Pancreas (tissue), 10 donors: Measurements from ENCODE around the gene KRTAP5-3. TPM values are rescaled to one million over a fixed set of nuclear protein-coding genes. Genes with fewer than 3 reads are reported as not detected.

ENCODE experiments used
- ATAC-seq, 4 donors: fragments of 200-7000 bp; cut with Tn5 transposase; one replicate each; pipeline versions ENCODE4 v1.8.0 to v1.9.1; 2020; ENCODE audit warnings: mild to moderate bottlenecking in 4 of 4, moderate library complexity in 4 of 4
- DNase-seq, 6 donors: peaks; one replicate each; pipeline ENCODE4 v3.0.0-alpha.2; 2020
- FAIRE-seq: peaks from 2 replicates; lab custom pipeline; 2012; peaks lifted over from hg19 to GRCh38; lab: Jason Lieb, UNC
- H3K27ac ChIP-seq, 4 donors: fragments of 200-600 bp; sonication (generic); 1 replicate in 3 of 4; 2 replicates in 1 of 4; pipeline versions ENCODE4 v1.5.0 to v1.8.0; 2020
- H3K27me3 ChIP-seq, 4 donors: fragments of 200-600 bp; one replicate each; pipeline ENCODE4 v1.8.0; 2021
- H3K36me3 ChIP-seq, 3 donors: fragments of 200-600 bp; sonication (generic) in 1 of 3; one replicate each; pipeline versions ENCODE4 v1.5.0 to v1.8.0; 2020 to 2021
- H3K4me1 ChIP-seq, 3 donors: fragments of 200-600 bp; one replicate each; pipeline ENCODE4 v1.8.0; 2021
- H3K4me3 ChIP-seq, 4 donors: fragments of 200-600 bp; sonication (generic) in 2 of 4; one replicate each; pipeline versions ENCODE4 v1.5.0 to v1.8.0; 2020 to 2021
- H3K9me3 ChIP-seq, 4 donors: fragments of 200-600 bp; one replicate each; pipeline ENCODE4 v1.8.0; 2021
- CTCF ChIP-seq, 4 donors: fragments of 200-600 bp; sonication (generic) in 3 of 4; IDR thresholded peaks; one replicate each; pipeline versions ENCODE4 v1.5.0 to v1.8.0; 2021; ENCODE audit warnings: antibody characterized with exemption in 4 of 4
- WGBS, 2 donors: extraction: QIAGEN DNeasy Blood & Tissue Kit; methylation state at CpG; one replicate each; pipeline ENCODE4 v1.1.7; 2013; 5-methylcytosine and 5-hydroxymethylcytosine counted together
- intact Hi-C, 3 donors: fragments of 100-400 bp; cut with DNase I; formaldehyde crosslinking; loops; one replicate each; pipeline versions ENCODE4 v1.11.1 to v1.14.2; 2022
- polyA plus RNA-seq, 2 donors: library from polyadenylated mRNA; stranded (reverse); fragments of 200-250 nt; gene quantifications; one replicate each; pipeline ENCODE4 v1.2.3, GENCODE V29; 2013
- total RNA-seq, 6 donors: library from RNA; stranded (reverse); fragmentation: NEBNext Ultra II Directional in 4 of 6; extraction: Animal tissue kit (Norgen Biotek cat#: 25700) in 4 of 6; gene quantifications; one replicate each; pipeline versions ENCODE4 v1.2.1 to v1.2.4, GENCODE V29; 2021 to 2023
- donor health status: healthy with polysubstance abuse.
- donor health status: DM: no; HTN: no; CAD: no; lungs with moderate emphysema.
- donor health status: DM: no; HTN: no; CAD: no.
- donor health status: control.
- donor health status: control.
- donor health status: Bipolar disorder and iron deficiency.
- donor health status: DM: yes; HTN: yes; CAD: no.
- donor health status: DM: no; HTN: no; CAD: no.
- donor health status: DM: no; HTN: no; CAD: no.
- donor health status: DM: yes; HTN: yes; CAD: no.

KRTAP5-3 gene
- total and polyA plus RNA-seq, 8 donors, result not detected

GRCh38 chr11:1654388-1655167, 46.3 kb upstream of the KRTAP5-3 start:
- no peak for FAIRE-seq
- H3K4me1 ChIP-seq, result no peaks in the 10 kb centered on the region
- WGBS, 2 donors, result 62 to 69% methylated on average over 21 of the region's 21 CpGs
- no peaks in the 10 kb centered on the region for H3K27me3 ChIP-seq
- H3K4me3 ChIP-seq, result no peak overlapping the region
- DNase-seq, result peak in 2 of 6 donors; percentile 39 to 43
- no peaks in the 10 kb centered on the region for H3K36me3 ChIP-seq
- intact Hi-C loops, result loop anchor here in 2 of 3 donors (5.0 to 10.0 kb wide), 3 partner anchors 38 to 503 kb away; no protein-coding TSS in a partner anchor
- no peak for ATAC-seq
- no peaks in the 10 kb centered on the region for H3K9me3 ChIP-seq
- TF ChIP-seq CTCF (IDR thresholded peaks at IDR 0.05), result no peak
- no peak overlapping the region for H3K27ac ChIP-seq

- intact Hi-C loops, result loop anchor here in 2 of 3 donors (5.0 to 10.0 kb wide), 3 partner anchors 39 to 504 kb away; no protein-coding TSS in a partner anchor
- no peaks in the 10 kb centered on the region for H3K4me1 ChIP-seq
- 82 to 85% methylated on average over 14 of the region's 14 CpGs for WGBS, 2 donors
- no peaks in the 10 kb centered on the region for H3K27me3 ChIP-seq
- H3K27ac ChIP-seq, result no peak overlapping the region
- H3K9me3 ChIP-seq, result no peaks in the 10 kb centered on the region
- H3K4me3 ChIP-seq, result no peak overlapping the region
- H3K36me3 ChIP-seq, result no peaks in the 10 kb centered on the region
- TF ChIP-seq CTCF (IDR thresholded peaks at IDR 0.05), result no peak
- ATAC-seq (no peak), DNase-seq (peak in 2 of 6 donors; percentile 33 to 44), FAIRE-seq (no peak)
Measured at GRCh38 chr11:1653541-1654387, 45.5 kb upstream of the KRTAP5-3 start.

- H3K27ac ChIP-seq, result no peak overlapping the region
- H3K36me3 ChIP-seq, result no peaks in the 10 kb centered on the region
- H3K9me3 ChIP-seq, result no peaks in the 10 kb centered on the region
- DNase-seq (peak; percentile 49 to 94 (median 83)), FAIRE-seq (no peak), ATAC-seq (peak; percentile 79 to 98 (median 95))
- no peak overlapping the region for H3K4me3 ChIP-seq
- TF ChIP-seq CTCF (IDR thresholded peaks at IDR 0.05), result peak; percentile 97 to 99 (median 98)
- WGBS, 2 donors, result 29 to 32% methylated on average over 34 of the region's 34 CpGs
- intact Hi-C loops, result loop anchor here in 2 of 3 donors (5.0 to 10.0 kb wide), 3 partner anchors 39 to 504 kb away; no protein-coding TSS in a partner anchor
- H3K4me1 ChIP-seq, result no peaks in the 10 kb centered on the region
- H3K27me3 ChIP-seq, result no peaks in the 10 kb centered on the region
Measured at GRCh38 chr11:1652771-1653540, 44.7 kb upstream of the KRTAP5-3 start.

GRCh38 chr11:1652442-1652770, 44.1 kb upstream of the KRTAP5-3 start:
- H3K4me1 ChIP-seq, result no peaks in the 10 kb centered on the region
- TF ChIP-seq CTCF (IDR thresholded peaks at IDR 0.05), result no peak
- no peak overlapping the region for H3K4me3 ChIP-seq
- ATAC-seq (peak in 1 of 4 donors; percentile 9), FAIRE-seq (no peak), DNase-seq (no peak)
- no peak overlapping the region for H3K27ac ChIP-seq
- intact Hi-C loops, result loop anchor here in 2 of 3 donors (5.0 to 10.0 kb wide), 3 partner anchors 40 to 505 kb away; no protein-coding TSS in a partner anchor
- no peaks in the 10 kb centered on the region for H3K27me3 ChIP-seq
- WGBS, 2 donors, result 42 to 46% methylated on average over 20 of the region's 20 CpGs
- H3K36me3 ChIP-seq, result no peaks in the 10 kb centered on the region
- no peaks in the 10 kb centered on the region for H3K9me3 ChIP-seq
